Measurements from ENCODE around the gene WDR45.

GRCh38 chrX:49117581-49117980, 37.9 kb upstream of the WDR45 start:
- TF ChIP-seq POLR2AphosphoS5 (IDR thresholded peaks at IDR 0.05) (no peak), CTCF (IDR thresholded peaks at IDR 0.05) (no peak)
